Measurements from ENCODE around the gene LRTM2.

GRCh38 chr12:1797991-1798640, 22.2 kb upstream of the LRTM2 start:
- TF ChIP-seq POLR2A (IDR thresholded peaks at IDR 0.05) = no peak
- TF ChIP-seq, protein P1, sequence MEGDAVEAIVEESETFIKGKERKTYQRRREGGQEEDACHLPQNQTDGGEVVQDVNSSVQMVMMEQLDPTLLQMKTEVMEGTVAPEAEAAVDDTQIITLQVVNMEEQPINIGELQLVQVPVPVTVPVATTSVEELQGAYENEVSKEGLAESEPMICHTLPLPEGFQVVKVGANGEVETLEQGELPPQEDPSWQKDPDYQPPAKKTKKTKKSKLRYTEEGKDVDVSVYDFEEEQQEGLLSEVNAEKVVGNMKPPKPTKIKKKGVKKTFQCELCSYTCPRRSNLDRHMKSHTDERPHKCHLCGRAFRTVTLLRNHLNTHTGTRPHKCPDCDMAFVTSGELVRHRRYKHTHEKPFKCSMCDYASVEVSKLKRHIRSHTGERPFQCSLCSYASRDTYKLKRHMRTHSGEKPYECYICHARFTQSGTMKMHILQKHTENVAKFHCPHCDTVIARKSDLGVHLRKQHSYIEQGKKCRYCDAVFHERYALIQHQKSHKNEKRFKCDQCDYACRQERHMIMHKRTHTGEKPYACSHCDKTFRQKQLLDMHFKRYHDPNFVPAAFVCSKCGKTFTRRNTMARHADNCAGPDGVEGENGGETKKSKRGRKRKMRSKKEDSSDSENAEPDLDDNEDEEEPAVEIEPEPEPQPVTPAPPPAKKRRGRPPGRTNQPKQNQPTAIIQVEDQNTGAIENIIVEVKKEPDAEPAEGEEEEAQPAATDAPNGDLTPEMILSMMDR (IDR thresholded peaks at IDR 0.05) = no peak
